ENCODE results near the gene TAS2R5.

DNA sequence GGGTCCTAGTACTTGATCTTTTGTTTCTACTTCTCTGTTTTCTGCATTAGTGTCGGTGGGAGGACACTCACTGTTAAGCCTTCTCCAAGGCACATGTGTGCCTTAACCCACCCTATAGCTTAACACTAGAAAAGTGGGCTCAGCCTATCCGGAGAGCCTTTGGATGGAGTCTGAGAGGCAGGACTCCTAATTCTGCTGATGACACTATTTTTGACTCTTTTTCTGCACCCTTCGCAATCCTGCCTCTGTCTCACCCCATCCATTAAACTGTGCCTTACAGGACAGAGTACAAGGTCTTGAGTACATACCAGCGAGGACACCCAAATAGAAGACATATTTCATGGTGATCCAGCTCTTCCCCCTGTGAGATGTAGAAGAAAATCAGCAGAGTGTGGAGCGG, 50.7 kb downstream of the TAS2R5 start:
- TF ChIP-seq, protein P1, sequence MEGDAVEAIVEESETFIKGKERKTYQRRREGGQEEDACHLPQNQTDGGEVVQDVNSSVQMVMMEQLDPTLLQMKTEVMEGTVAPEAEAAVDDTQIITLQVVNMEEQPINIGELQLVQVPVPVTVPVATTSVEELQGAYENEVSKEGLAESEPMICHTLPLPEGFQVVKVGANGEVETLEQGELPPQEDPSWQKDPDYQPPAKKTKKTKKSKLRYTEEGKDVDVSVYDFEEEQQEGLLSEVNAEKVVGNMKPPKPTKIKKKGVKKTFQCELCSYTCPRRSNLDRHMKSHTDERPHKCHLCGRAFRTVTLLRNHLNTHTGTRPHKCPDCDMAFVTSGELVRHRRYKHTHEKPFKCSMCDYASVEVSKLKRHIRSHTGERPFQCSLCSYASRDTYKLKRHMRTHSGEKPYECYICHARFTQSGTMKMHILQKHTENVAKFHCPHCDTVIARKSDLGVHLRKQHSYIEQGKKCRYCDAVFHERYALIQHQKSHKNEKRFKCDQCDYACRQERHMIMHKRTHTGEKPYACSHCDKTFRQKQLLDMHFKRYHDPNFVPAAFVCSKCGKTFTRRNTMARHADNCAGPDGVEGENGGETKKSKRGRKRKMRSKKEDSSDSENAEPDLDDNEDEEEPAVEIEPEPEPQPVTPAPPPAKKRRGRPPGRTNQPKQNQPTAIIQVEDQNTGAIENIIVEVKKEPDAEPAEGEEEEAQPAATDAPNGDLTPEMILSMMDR (IDR thresholded peaks at IDR 0.05): no peak
- TF ChIP-seq POLR2A (IDR thresholded peaks at IDR 0.05) (no peak), POLR2AphosphoS5 (IDR thresholded peaks at IDR 0.05; ENCODE audit: insufficient read depth in 1 of 2, low read depth in 1 of 2) (no peak)
